Measurements from ENCODE around the gene NXPH1.

DNA sequence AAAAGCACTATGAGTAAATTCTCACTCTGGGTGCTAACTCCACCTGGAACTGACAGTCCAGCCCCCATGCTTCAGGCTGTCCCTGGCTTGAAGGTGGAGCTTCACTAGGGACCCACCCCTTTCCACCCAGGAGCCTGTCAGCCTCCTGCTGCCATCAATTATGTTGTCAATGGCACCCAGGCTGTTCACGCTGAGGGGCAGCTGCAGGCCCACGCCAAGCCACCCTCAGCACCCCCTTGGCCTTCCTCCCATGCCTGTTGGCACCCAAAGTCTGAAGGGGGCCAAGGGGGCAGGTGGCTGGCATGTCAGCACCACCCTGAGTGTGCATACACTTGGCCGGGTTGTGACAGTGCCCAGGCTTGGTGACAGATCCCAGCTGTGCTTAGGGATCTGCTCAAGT lies 149.3 kb downstream of the NXPH1 start:
- TF ChIP-seq EZH2 (IDR thresholded peaks at IDR 0.05), result no peak
- TF ChIP-seq POLR2AphosphoS5 (IDR thresholded peaks at IDR 0.05; ENCODE audit: borderline replicate concordance, low read depth, low read length), result no peak
